ENCODE results near the gene PAQR5.
A peak's percentile ranks its signal among the peaks of the same experiment; 100 is the strongest.
"Not testable (repeated sequence)": the region's sequence is repeated elsewhere in the genome, so short reads cannot be mapped to it uniquely, and the experiment has no call there.

PAQR5 gene, protein sequence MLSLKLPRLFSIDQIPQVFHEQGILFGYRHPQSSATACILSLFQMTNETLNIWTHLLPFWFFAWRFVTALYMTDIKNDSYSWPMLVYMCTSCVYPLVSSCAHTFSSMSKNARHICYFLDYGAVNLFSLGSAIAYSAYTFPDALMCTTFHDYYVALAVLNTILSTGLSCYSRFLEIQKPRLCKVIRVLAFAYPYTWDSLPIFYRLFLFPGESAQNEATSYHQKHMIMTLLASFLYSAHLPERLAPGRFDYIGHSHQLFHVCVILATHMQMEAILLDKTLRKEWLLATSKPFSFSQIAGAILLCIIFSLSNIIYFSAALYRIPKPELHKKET

DNA sequence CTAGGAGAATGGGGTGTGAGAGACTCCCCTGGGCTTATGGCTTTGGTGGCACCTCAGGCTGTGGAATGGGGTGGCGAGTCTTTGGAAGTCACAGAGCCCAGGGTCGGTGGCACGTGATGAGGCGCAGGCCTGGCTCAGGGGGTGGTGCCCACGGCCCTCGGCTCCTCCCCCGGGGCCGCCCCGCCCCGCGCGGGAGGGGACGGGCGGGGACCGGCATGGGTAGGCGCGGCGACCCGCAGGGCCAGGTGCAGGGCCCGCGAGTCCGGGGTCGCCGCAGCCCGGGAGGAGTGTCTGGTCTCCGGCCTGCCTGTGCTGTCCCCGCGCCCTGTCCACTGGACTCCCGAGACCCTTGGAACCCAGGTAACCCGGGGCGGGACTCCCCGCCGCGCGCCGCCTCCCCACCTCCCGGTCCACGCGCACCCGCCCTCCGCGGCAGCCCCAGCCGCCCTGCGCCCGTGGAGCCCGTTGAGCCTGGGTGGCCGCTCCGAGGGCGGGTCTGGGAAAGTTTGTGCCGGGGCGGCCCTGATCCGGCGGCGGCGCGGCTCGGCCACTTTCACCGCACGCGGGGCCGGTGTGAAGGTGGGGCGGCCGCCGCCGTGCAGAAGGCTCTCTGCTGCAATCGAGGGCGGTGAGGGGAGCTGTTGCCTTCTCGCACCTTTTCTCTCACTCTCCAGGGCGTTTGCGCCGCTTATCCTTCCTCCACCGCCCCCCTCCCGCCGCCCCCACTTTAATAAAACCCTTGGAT is at the start of gene PAQR5:
PAQR5 (plus strand) TSS at position 216 of the 745 bp plus-strand sequence. CDS start 61,169 bp downstream, outside the sequence.
- DNase-seq: no peak

DNA sequence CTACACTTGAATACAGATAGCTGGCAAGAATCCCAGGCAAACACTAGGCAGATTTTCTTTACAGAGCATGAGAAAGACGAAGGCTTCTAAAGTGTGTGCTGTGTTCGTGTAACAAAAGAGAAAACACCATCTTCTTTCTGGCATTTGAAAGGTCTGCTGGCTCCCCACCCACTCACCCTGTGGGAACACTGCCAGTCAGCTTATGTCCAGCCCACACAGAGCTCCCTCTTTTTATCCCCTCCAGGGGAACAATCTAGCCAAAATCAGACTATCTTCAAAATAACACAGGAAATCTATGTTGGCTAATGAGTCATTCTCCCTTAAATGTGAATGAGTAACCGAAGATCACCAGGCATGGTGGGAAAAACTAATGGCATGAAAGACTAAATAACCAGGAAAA is 45.6 kb upstream of the PAQR5 start:
- peak; percentile 76 for DNase-seq

DNA sequence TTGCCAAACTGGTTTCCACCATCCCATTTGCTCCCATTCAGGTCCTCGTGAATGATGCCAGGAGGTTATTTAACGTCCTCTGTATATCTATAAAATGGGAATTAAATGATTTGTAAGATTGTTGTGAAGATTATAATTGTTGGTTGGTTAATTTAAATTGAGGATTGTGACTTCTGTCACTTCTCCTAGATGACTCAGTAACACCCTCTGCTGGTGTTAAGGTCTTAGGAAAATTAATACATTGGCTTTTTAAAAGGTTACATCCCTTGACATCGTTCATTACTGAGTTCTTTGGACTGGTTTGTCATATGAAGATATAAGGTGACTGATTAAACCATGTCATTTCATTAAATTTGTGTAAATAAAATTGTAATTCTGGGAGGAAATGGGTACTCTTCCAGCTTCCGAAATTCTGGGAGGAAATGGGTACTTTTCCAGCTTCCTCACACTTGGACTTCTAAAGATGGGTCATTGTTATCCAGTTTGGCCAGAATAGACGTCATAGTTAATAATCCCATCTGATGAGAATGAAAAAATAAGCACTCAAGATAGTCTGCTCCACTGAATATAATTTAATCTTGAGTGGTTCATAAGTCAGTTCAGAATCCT is 33.3 kb upstream of the PAQR5 start:
- no peak for DNase-seq

DNA sequence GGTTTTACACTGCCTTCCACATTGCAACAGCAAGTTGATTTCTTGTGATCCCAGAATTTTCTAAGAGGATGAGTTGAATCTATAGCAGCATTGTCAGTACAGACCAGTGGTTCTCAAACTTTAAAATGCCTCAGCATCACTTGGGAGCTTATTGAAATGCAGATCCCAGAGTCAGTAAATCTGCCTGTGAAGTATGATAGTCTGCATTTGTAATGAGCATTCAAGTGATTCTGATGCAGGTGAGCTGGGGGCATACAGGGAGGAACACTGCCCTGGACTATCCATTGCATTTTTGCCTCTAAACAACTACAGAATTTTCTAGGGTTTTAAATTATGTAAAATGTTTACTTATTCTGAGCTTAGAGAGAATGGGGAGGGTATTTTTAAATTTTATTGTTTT is 27.5 kb upstream of the PAQR5 start:
- DNase-seq: no peak

DNA sequence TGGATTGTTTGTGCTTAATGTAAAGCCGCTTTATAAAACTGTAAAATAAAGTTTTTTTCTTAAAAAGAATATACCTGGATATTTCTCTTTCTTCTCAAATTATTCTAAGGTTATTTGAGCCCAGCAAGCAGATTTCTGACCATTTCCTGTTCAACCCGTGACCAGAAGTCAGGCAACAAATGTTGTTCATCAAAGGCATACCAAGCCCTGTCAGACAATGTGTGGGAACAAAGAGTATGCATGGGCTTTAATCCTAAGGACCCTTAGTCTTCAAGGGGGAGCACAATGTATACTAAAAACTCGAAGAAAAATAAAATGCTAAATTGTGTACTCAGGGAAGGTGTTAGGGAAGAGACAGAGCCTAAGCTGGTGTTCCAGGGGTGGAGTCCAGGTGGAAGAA is 26.6 kb upstream of the PAQR5 start:
- no peak for DNase-seq

DNA sequence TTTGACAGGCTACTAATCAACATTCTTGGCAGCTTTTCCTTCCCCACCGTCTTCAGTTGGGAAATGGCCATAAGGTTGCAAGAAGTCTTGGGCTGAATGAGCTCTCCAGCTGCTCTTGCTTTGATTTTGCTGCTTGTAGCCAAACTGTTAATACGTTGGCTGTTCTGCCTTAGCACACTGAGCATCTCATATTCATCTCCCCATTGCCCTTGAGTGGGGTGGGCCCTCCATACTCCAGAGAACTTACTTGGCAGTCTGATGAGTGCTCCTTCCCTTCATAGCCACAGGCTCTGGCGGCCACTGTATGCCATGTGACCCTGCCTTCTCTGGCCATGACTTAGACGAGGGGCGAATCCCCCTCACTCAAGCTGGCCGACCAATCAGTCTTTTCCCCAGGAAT is 25.8 kb upstream of the PAQR5 start:
- no peak for DNase-seq

DNA sequence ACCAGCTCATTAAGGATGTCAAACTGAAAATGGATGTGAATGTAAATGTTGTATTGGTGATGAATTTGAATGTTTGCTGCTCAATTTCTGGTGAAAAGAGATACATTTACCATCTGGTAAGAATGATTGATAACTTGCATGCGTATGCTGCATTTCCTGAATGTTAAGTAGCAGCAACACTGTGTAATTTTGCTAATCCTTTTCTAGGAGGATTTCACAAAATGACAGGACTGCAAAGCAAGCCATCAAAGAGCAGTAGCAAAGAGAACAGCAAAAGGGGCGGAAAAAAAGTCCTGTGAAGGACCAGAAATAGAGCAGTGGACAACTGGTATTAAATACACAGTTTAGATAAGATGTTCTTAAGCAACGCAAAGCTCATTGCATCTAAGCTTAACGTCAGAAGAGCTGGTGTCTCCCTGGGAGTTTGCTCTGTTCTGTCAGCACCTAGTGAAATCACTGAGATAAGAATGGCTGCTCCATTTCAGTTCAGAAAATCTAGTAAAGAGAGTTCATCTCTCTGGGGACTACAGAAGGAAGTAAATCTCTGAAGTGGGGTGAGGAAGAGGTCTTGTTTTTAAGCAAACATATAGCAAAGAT is 23.5 kb upstream of the PAQR5 start:
- no peak for DNase-seq

DNA sequence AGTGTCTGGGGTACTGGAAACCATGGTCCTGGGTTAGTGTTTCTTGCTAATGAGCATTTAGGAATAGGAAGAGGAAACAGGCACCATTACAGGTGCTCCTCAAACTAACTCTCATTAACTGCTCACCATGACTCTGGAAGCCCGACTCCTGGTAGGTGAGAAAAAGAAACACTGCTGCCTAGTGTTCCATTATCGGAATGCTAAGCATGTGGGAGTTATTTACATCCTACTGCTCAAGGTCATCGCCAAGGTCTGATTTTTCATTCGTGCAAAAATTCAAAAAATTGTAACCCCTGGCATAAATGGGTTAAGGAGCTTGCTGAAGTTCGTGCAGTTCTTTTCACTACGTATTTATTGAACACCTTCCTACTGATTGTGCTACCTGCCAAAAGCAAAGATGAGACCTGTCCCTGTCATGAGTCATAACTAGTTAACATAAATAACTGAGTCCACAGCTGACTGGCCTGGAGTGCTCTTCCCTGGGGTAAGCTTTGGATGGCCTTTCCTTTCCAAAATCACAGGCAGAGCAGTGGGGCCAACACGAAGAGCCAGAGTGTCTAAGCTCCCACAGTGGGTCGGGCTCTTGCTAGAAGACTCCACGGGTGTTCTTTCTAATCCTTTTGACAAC is 22.7 kb upstream of the PAQR5 start:
- DNase-seq: no peak

DNA sequence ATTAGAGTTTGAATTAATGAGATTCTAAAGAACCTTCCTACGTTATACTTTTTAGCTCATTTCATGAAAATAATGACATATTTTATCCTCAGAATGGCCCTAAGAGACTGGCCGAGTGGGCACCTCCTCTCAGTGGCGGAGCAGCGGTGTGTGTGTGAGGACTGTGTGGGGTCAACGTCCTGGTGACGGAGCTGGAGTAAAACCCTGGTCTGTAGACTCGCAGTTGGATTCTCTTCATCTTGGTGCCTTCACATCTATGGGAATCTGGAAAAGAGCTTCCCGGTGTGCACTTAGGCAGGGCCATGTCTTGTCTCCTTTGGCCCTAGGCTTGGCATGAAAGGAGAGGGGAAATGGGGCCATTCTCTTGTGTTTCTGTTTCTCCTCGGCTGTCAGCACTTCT is 21.4 kb upstream of the PAQR5 start:
- DNase-seq: no peak

DNA sequence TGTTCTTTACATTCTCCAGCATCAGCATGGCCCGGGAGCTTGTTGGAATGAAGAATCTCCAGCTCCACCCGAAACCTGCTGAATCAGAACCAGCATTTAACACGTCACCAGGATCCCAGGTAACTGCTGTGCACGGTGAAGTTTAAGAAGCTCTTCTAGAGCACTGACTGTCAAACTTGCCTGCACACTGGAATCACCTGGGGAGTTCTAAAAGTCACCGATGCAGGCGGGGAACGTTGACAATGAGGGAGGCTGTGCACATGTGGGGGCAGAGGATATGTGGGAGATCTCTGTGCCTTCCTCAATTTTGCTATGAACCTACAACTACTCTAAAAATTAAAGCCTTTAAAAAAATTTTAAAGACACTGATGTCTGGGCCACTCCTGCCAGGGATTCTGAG is 19.1 kb upstream of the PAQR5 start:
- DNase-seq: no peak

DNA sequence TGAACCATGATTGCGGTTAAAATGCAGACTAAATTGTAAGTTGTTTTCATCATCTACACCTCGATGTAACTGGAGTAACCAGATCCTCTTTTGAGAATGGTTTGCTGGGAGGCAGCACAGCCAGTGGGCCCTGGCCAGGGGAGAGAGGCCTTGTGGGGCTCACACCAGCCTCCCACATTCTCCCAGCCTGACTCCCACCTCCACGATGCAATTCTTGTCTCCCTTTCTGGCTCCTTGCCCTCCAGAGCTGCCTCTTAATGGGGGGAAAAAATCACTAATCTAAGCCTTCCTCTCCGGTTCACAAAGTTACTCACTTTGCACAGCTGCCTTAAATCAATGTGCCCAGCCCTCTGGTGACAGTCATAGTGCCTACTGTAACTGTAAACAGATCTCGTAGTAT is 17.9 kb upstream of the PAQR5 start:
- DNase-seq: no peak

DNA sequence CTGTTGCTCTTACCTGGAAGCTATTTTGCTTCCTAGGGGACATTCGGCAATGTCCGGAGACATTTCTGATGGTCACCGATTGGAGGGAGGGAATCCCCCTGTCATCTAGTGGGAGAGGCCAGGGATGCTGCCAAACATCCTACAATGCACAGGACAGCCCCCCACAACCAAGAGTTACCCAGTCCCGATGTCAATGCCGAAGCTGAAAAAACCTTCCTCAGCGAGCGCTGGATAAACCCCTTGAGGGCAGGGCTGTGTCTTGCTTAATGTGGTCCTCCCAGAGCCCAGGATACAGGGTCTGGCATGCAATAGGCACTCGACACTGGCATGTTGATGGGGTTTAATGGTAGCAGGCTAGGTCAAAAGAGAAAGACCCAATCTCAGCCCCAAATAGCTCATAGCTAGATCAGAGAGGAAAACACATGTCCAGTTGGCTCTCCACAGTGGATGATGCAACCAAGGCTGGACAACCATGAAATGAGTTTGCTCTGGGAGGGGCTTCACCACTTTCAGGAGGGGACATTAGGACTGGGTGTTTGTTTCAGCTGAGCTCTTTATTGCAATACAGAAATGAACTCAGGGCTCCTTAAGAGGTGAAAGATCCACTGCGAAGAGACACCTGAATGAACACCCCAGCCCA is 16.5 kb upstream of the PAQR5 start:
- no peak for DNase-seq

DNA sequence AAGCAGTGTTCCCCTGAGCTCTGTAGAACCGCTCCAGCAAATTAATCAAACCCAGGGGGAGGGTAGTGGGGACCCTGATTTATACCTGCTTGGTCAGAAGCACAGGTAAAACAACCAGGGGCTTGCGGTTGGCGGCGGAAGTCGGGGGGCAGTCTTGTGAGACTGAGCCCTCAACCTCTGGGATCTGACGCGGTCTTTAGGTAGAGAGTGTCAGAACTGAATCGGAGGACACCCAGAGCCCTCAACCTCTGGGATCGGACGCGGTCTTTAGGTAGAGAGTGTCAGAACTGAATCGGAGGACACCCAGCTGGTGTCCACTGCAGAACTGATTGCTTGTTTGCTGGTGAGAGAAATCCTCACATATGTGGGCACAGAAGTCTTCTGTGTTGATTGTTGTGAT is 12.9 kb upstream of the PAQR5 start:
- no peak for DNase-seq

DNA sequence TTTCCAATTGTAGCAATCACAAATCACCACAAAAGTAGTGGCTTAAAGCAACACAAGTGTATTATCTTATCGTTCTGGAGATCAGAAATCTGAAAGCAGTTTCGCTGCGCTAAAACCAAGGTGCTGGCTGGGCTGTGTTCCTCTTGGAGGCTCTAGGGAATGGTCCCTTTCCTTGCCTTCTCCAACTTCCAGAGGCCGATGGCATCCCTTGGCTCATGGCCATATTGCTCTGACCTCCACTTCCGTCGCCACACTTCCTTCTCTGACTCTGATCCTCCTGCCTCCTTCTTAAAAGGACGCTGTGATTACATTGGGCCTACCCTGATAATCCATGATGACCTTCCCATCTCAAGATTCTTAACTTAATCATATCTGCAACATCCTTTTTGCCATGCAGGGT is 10.7 kb upstream of the PAQR5 start:
- DNase-seq: no peak

DNA sequence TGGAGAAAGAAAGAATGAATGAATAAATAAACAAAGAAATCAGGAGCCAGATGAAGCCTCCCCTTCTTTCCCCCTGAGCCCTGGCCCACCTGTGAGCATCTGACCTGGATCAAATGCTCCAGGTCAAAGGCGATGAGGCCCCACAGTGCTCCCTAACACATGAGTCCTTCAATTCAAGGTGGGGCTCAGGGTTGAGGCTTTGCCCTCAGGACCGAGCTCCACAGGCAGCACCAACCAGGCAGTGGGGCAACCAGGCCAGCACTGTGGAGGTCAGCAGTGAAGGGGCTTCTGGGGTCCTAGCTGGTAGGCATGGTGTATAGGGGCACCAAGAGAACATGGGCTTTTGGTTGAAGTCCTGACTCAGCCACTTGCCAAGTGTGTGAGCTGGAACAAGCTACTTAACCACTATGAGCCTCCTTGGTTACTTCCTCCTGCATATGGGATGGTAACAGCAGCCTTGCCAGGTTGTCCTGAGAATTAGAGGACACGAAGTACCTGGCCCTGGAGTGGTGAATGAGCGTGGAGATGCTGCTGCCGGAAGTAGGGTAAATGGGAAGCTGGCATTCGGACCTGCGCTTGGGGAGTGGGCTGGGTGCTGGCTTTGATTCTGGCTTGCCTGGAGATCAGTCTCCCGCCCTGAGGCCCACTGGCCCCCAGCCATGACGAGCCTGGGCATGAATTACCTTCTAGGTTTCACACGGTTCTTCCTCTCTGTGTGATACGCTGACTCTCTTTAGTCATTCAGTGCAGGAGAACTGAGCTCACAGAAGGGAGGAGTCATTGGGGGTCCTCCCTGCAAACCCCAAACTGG is 10.0 kb upstream of the PAQR5 start:
- DNase-seq: no peak

DNA sequence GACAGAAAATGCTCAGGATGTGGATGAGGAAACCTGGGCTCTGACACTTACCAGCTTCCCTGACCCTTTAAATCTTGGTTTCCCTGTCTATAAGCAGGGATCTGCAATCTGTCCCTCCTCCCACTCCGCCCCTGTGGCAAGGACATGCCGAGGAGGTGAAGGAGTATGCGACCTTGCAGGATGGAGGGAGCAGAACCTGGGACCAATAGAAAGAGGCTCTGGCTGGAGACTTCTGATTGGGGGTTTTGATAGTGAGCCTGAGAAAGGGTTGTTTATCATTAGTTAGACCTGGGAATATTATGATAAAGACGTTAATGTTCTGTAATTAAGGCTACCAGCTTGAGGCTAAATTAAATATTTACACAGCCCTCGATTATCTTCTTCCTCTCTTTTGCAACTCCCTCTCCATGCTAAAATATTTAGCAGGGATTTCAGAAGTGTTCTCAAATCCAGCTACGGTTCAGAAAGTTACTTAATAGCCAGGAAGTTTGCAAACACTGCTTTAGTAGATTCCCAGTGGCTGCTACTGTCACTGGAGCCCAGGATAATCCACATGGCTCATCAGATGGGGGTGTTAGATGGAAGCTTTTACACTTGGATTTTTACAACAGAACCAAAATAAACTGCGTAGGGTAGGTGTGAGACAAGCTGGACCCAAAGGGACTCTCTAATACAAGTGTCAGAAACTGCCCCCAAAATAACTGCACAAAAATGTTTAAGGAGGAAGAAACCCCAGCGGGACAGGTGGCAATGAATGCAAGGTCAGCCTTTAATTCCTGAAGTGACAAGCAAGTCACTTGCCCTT is 9.2 kb upstream of the PAQR5 start:
- DNase-seq: no peak

DNA sequence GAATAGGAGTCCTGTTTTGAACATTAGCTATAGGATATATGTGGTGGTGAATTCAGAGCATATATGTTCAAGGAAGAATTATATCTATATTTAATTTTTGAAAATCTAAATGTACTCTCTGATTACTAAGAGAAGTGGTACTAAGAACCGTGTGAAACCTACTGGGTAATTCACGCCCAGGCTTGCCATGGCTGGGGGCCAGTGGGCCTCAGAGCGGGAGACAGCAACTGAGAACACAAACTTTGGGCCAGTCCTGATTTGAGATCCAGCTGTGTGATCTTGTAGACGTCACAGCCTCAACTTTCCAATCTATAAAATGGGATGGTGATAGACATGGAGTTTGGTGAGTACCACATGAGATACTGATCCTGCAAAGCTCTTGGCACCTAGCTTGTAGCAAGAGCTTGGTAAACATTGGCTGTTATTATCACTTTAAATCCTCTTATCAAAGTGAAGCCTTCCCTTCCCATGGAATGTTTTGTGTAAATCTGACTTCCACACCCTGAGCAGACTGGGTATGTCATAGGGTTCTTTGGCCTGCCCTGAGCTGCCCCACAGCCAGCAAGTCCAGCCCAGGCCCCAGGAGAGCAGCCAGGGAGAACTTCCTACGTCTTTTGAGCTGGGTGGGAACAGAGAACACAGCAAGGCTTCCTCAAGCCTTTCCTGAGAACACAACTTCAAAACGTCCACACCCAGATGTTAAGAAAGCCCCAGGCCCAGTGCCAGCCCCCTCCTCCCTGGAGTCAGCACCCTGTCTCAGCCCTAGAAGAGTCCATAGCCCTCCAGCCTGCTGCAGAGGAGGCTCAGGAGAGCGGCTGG is 8.2 kb upstream of the PAQR5 start:
- DNase-seq: no peak

DNA sequence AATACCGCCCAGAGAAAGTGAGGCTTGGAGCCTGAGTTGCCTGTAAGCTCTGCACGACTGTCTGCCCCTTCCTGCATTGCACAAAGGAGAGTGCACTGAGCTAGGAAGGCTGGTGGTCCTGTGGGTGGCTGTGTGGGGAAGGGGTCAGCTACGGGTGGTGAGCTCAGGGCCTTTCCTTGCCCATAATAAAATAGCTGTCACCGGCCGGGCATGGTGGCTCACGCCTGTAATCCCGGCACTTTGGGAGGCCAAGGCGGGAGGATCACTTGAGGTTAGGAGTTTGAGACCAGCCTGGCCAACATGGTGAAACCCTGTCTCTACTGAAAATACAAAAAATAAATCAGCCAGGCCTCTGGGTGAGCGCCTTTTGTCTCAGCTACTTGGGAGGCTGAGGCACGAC is 7.1 kb upstream of the PAQR5 start:
- not testable (repeated sequence) for DNase-seq

DNA sequence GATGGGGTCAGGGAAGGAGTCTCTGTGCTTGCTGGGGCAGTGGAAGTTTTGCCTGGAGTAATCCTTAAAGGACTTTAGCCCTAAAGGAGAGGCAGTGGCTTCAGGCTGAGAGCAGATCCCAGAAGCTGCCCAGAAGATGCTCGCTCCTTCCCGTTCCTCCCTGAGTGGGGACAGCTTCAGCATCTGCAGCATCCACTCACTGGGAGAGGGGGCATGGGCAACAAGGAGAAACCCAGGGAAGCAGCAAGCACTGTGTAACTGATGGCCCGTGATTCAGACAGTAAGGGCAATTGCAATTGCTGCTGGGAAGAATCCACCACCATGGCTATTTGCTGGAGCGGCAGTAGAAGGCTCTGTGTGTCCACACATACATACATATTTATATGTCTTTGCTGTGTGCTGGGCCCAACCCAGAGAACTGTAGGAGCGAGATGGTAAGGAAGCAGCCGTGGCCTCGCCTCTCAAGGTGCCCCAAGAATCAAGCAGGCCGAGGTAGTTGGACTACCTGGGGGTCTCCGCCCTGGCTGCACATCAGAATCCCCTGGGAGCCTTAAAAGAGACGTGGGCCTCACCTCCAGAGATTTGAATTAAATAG is 5.8 kb upstream of the PAQR5 start:
- no peak for DNase-seq
